HUDEP-2 (cell line): ENCODE measurements around the gene SLCO2A1.

Experiments used
- DNase-seq, 76 experiments: peaks; one replicate each; lab custom pipeline; 2025; ENCODE audit not compliant: unreplicated experiment in 76 of 76; lab: John Stamatoyannopoulos, UW

Gene SLCO2A1

GRCh38 chr3:133888726-133889340 lies 140.9 kb downstream of the SLCO2A1 start:
- DNase-seq: no peak

DNA sequence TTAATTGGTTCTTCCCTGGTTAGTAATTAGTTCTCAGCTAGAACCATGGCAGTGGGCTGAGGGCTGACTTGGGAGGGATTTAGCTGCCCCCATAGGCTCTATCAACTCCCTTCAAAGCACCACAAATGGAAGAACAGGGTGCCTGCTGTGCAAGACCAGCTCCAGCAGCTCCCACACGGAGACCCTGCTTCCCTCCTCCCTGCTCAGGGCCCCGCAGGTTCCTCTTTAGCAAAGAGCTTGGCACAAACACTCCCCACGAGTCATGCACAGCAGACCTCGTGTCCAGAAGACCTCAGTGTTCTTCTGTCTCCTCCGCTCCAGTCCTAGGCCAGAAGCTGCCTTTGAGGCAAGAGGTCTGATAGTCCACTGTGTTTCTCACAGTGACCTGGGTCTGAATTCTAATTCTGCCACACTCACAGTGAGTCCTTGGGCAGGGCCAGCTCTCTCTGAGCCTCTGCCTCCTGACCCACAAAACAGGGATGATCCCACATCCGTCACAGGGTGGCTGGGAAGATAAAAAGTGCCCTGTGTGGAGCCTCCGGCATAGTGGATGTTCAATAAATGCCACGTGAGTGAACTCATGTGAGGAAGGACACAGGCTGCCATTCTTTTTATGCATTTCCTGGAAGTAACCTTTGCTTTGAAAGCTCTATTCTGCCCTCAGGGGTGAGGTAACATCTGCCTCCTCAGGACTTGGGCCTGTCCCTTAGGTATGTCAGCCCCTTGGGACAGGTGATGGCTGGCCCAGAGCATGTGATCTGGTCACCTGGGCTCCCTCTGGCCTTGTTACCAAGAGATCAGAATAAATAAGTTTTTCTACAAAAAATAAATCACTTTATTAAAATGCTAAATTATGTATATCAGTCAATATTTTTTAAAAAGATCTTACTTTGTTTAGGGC lies 141.7 kb downstream of the SLCO2A1 start:
- peak in 6 of 76 experiments; percentile 7 to 27 (median 12) for DNase-seq

DNA sequence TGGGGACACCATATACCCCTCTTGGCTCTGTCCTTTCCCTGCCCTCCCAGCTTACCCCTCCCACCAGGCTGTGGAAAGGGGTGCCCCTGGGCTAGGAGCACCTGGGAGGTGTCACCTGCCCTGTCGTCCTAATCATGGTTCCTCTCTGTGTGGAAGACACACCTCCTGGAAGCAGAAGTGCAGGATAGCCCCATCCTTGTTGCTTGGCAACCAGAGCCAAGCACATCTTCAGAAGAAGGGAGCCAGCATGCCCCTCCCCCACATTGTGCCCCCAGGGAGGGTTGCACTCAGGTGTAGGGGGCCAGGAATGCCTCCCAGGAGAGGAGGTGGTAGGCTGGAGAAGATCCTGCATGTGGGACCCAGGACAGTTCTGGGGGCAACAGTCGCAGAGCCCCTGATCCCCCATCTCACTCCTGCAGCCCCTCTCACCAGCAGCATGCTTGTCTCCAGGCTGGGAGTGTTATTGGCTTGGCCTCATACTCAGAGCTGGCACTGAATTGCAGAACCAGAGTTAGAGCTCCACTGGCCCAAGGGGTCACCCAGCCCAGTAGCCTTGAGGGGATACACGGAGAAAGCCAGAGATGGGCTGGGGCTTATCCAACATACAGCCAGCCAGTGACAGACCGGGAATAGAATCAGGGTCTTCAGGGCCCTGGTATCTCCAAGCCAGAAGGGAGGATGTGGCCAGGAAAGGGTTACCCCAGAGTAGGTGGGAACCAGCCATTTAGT lies 142.5 kb downstream of the SLCO2A1 start:
- DNase-seq: no peak

GRCh38 chr3:133886031-133886722 lies 143.5 kb downstream of the SLCO2A1 start:
- DNase-seq: no peak

DNA sequence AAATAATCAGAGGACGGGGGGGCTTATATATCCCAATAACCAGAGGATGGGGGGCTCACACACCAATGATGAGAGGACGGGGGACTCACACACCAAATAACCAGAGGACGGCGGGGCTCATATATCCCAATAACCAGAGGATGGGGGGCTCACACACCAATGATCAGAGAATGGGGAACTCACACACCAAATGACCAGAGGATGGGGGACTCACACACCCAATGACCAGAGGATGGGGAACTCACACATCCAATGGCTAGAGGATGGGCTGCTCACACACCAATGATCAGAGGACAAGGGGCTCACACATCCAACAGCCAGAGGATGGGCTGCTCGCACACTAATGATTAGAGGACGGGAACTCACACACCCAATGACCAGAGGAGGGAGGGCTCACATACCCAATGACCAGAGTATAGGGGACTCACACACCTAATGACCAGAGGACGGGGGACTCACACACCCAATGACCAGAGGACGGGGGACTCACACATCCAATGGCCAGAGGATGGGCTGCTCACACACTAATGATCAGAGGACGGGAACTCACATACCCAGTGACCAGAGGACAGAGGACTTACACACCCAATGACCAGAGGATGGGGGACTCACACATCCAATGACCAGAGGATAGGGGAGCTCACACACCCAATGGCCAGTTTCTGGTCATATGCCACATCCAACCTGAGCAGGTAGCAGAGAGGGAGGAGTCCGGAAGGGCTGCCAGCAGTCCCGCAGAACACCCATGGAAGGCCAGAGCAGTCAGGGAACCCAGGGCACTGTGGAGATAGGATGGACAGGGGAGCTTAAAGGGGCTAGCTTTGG lies 144.6 kb downstream of the SLCO2A1 start:
- DNase-seq: no peak

DNA sequence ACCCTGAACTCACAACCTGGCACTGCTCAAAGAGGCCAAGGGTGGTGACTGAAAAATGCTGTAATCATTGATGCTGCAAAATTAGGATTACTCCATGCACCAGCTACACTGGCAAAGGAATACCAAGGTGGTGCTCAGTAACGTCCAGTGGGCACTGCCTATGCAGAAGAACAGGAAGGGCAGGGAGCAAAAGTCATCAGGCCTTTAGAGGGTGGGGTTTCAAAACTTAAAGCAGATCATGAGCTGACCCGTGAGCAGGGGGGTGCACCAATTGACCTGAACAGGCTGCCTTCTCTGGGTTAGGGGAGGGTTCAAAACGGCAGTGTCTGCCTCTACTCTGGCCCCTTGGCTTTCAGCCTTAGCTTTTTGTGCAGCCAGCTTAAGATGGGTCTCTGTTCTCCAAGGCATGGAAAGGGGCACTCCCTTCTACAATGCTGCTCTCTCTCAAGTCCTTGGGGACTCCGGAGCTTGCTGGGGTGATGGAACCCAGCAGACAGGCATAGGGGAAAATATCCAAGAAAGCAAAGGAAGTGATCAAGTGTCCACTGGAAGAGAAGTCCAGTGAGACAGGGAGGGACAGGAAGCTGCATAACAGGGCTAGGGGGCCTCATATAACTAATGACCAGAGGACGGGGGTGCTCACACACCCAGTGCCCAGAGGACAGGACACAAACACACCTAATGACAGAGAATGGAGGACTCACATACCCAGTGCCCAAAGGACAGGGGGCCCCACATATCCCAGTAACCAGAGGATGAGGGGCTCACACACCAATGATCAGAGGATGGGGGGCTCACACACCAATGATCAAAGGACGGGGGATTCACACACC lies 145.5 kb downstream of the SLCO2A1 start:
- DNase-seq: peak in 1 of 76 experiments; percentile 51

GRCh38 chr3:133883641-133884040 lies 146.1 kb downstream of the SLCO2A1 start:
- peak in 57 of 76 experiments; percentile 11 to 77 (median 32) for DNase-seq

- peak in 1 of 76 experiments; percentile 8 for DNase-seq
Observed at GRCh38 chr3:133882986-133883586, 146.6 kb downstream of the SLCO2A1 start.

GRCh38 chr3:133881939-133882825 lies 147.5 kb downstream of the SLCO2A1 start:
- no peak for DNase-seq

DNA sequence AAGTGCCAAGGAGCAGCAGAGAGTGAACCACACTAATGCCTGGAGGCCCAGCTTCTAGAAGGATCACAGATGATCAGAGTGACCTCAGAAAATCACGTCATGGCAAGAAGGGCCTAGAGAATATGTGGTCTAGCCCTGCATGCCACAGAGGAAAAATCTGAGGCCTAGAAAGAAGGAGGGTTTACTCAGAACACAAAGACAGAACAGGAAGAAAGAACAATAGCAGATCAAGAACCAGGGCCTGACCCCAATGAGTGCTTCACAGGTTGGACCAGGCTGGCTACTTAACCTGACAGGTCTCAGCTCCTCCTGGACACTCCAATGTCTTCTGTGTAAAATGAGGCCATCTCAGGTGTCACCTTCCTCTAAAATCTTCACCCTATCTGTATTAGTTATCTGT lies 148.2 kb downstream of the SLCO2A1 start:
- DNase-seq: no peak

DNA sequence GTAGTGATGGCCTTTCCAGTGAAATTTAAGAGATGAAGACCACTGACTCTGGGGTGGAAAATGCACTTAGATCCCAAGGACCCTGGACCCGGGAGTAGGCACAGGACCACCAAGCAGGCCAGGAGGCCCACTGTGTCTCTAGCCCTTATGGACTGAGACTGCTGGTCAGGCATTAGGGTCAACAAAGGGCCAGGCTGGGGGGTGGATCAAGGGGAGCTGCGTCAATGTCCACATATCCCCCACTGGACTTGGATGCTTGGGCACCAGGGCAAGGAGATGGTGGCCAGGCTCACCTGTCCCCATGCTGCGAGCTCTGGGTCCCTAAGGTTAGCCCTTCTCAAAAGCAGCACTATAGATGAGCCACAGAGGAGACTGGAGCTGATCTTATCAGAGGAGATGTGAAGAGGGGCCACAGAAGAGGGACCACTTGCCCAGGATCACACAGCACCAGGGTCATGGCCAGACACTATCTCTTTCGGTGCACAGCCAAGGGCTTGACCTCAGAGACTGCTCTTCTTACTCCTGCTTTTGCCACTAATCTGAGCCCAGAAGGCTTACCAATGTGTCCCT lies 148.8 kb downstream of the SLCO2A1 start:
- no peak for DNase-seq

DNA sequence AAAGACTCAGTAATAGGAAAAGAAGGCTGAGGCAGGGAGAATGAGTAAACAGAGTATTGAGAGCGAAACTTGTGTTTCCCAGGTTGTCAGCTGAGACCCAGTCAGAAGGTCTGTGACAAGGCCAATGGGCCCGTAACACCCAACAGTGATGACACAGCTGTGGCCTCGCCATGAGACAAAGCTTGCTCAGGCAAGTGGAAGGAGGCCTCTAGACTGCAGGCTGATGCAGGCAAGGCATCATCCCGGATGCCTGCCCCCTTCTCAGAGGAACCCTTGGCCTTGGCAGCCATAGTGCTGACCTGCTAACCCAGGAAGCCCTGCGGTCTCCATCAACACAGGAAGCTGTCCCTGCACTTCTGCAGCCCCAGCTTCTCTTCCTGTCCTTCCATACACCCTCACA lies 149.4 kb downstream of the SLCO2A1 start:
- DNase-seq: no peak

GRCh38 chr3:133878518-133878917 lies 151.2 kb downstream of the SLCO2A1 start:
- no peak for DNase-seq
